Keratinocyte (primary cell): Measurements from ENCODE around the gene IRAG1. TPM values are rescaled to one million over a fixed set of nuclear protein-coding genes. Genes with fewer than 3 reads are reported as not detected.

Source experiments
- DNase-seq: peaks from one replicate; pipeline ENCODE4 v3.0.0-alpha.2; 2011; ENCODE audit warnings: low read depth, missing footprints, low spot score
- FAIRE-seq: peaks from 2 replicates; lab custom pipeline; 2011; peaks lifted over from hg19 to GRCh38; lab: Jason Lieb, UNC
- H2AFZ ChIP-seq: 2 replicates; pipeline ENCODE4 v1.6.0; 2012; ENCODE audit warnings: low read length, control low read depth, inconsistent platforms; ENCODE audit not compliant: control insufficient read depth
- H3K27ac ChIP-seq: 2 replicates; pipeline ENCODE4 v1.5.1; 2011; ENCODE audit warnings: low read length; ENCODE audit not compliant: control insufficient read depth, insufficient read depth
- H3K27me3 ChIP-seq: 3 replicates; pipeline ENCODE4 v1.6.0; 2011; ENCODE audit warnings: low read length; ENCODE audit not compliant: control insufficient read depth, insufficient read depth; ENCODE audit errors: extremely low read depth
- H3K36me3 ChIP-seq, 2 experiments: 2 replicates in 1 of 2; 3 replicates in 1 of 2; pipeline ENCODE4 v1.5.1; 2011; ENCODE audit warnings: low read length in 2 of 2, mild to moderate bottlenecking in 1 of 2; ENCODE audit not compliant: control insufficient read depth in 2 of 2, insufficient read depth in 2 of 2; ENCODE audit errors: extremely low read depth in 1 of 2
- H3K4me1 ChIP-seq: 3 replicates; pipeline ENCODE4 v1.5.1; 2011; ENCODE audit warnings: low read length; ENCODE audit not compliant: control insufficient read depth, insufficient read depth; ENCODE audit errors: extremely low read depth
- H3K4me2 ChIP-seq: 3 replicates; pipeline ENCODE4 v1.6.0; 2011; ENCODE audit warnings: low read depth, low read length; ENCODE audit not compliant: control insufficient read depth, insufficient read depth; ENCODE audit errors: extremely low read depth
- H3K4me3 ChIP-seq, 3 experiments: fragments of 200-600 bp in 1 of 3; sonication (generic) in 1 of 3; 2 replicates in 2 of 3; 3 replicates in 1 of 3; pipeline ENCODE4 v1.5.1; 2011 to 2016; ENCODE audit warnings: low read length in 3 of 3, mild to moderate bottlenecking in 3 of 3, control low read depth in 2 of 3, inconsistent platforms in 1 of 3, low read depth in 1 of 3, mixed read lengths in 1 of 3, mixed run types in 1 of 3, moderate library complexity in 1 of 3; ENCODE audit not compliant: control insufficient read depth in 2 of 3, insufficient read depth in 2 of 3; ENCODE audit errors: extremely low read depth in 1 of 3
- H3K79me2 ChIP-seq: 2 replicates; pipeline ENCODE4 v1.6.0; 2012; ENCODE audit warnings: low read length; ENCODE audit not compliant: control insufficient read depth, insufficient read depth
- H3K9ac ChIP-seq: 3 replicates; pipeline ENCODE4 v1.6.0; 2011; ENCODE audit warnings: low read length; ENCODE audit not compliant: control insufficient read depth, insufficient read depth; ENCODE audit errors: extremely low read depth
- H3K9me1 ChIP-seq: 3 replicates; pipeline ENCODE4 v1.6.0; 2011; ENCODE audit warnings: low read length; ENCODE audit not compliant: control insufficient read depth, insufficient read depth; ENCODE audit errors: extremely low read depth
- H3K9me3 ChIP-seq: 2 replicates; pipeline ENCODE4 v1.5.1; 2012; ENCODE audit warnings: low read depth, low read length; ENCODE audit not compliant: control insufficient read depth
- H4K20me1 ChIP-seq: 3 replicates; pipeline ENCODE4 v1.6.0; 2011; ENCODE audit warnings: low read length; ENCODE audit not compliant: control insufficient read depth, insufficient read depth; ENCODE audit errors: extremely low read depth
- CTCF ChIP-seq, 3 experiments: IDR thresholded peaks in 1 of 3; conservative IDR thresholded peaks in 1 of 3; optimal IDR thresholded peaks in 1 of 3; 2 replicates in 2 of 3; 3 replicates in 1 of 3; pipeline versions ENCODE3 to v1.5.1; 2011; ENCODE audit warnings: low read length in 3 of 3, mild to moderate bottlenecking in 3 of 3, moderate library complexity in 2 of 3, control low read depth in 1 of 3, inconsistent platforms in 1 of 3; ENCODE audit not compliant: insufficient read depth in 2 of 3; ENCODE audit errors: extremely low read depth in 1 of 3
- EZH2 ChIP-seq: IDR thresholded peaks from one replicate; pipeline ENCODE4 v1.6.1; 2012; ENCODE audit warnings: inconsistent platforms, mild to moderate bottlenecking, low read length, moderate library complexity
- dilution Hi-C: fragments of 300-500 bp; cut with MboI; formaldehyde crosslinking; loops from one replicate; pipeline ENCODE4 v1.7.0; 2020; ENCODE audit warnings: low sequenced_read_pairs; ENCODE audit not compliant: extremely low pct_ligation_motif_present
- polyA plus RNA-seq, 5 experiments: library from polyadenylated mRNA; depleted of rRNA in 3 of 5; stranded (reverse) in 3 of 5; stranded (forward) in 1 of 5; unstranded in 1 of 5; fragments of >200 nt; gene quantifications; 1 replicate in 1 of 5; 2 replicates in 3 of 5; 3 replicates in 1 of 5; pipeline versions ENCODE4 v1.2.1 to v1.2.3, GENCODE V29; 2011 to 2012; ENCODE audit warnings: missing spikeins in 2 of 5, low read depth in 1 of 5, low replicate concordance in 1 of 5

Gene IRAG1
- polyA plus RNA-seq, 1 donor (not counting 4 experiments of a cell fraction or from before 2014, with no cell fraction given): 0.51 TPM

GRCh38 chr11:10678101-10678500 is 15.5 kb downstream of the IRAG1 start:
- H3K4me1 ChIP-seq: peaks cover 9% of the 10 kb centered on the region
- H3K9me1 ChIP-seq: no peaks in the 10 kb centered on the region
- H3K4me3 ChIP-seq: no peak overlapping the region
- H3K27ac ChIP-seq: no peak overlapping the region
- dilution Hi-C loops: no loop called here
- no peak overlapping the region for H2AFZ ChIP-seq
- no peak for DNase-seq
- H3K27me3 ChIP-seq: peaks cover 33% of the 10 kb centered on the region
- no peak overlapping the region for H3K4me2 ChIP-seq
- FAIRE-seq: no peak
- H3K36me3 ChIP-seq: no peaks in the 10 kb centered on the region
- H3K9ac ChIP-seq: no peak overlapping the region
- no peaks in the 10 kb centered on the region for H3K79me2 ChIP-seq
- no peak for TF ChIP-seq EZH2
- TF ChIP-seq CTCF (optimal IDR thresholded peaks at IDR 0.05 in 1 of 3, IDR thresholded peaks at IDR 0.05 in 1 of 3, conservative IDR thresholded peaks at IDR 0.05 in 1 of 3; ENCODE audit: extremely low read depth in 1 of 3, insufficient read depth in 2 of 3, low read length in 3 of 3): no peak
- no peaks in the 10 kb centered on the region for H3K9me3 ChIP-seq
- no peaks in the 10 kb centered on the region for H4K20me1 ChIP-seq

GRCh38 chr11:10676919-10677318 is 16.6 kb downstream of the IRAG1 start:
- Histone ChIP-seq H4K20me1 (no peaks in the 10 kb centered on the region), H3K9me3 (no peaks in the 10 kb centered on the region), H3K79me2 (no peaks in the 10 kb centered on the region), H3K4me3 (no peak overlapping the region), H3K27ac (no peak overlapping the region), H3K36me3 (no peaks in the 10 kb centered on the region), H3K4me1 (peaks cover 9% of the 10 kb centered on the region), H3K4me2 (no peak overlapping the region), H3K27me3 (peaks cover 33% of the 10 kb centered on the region), H3K9me1 (no peaks in the 10 kb centered on the region), H3K9ac (no peak overlapping the region), H2AFZ (no peak overlapping the region)
- FAIRE-seq: no peak
- dilution Hi-C loops: no loop called here
- no peak for DNase-seq
- no peak for TF ChIP-seq CTCF (optimal IDR thresholded peaks at IDR 0.05 in 1 of 3, IDR thresholded peaks at IDR 0.05 in 1 of 3, conservative IDR thresholded peaks at IDR 0.05 in 1 of 3; ENCODE audit: extremely low read depth in 1 of 3, insufficient read depth in 2 of 3, low read length in 3 of 3)
- no peak for TF ChIP-seq EZH2
